Activated CD8-positive, alpha-beta memory T cell treated with anti-CD3 and anti-CD28 coated beads, Interleukin-2, amount 50 U/mL, for 24 hours (primary cell): ENCODE data around the gene SIPA1L3.
"Not testable (repeated sequence)": the region's sequence is repeated elsewhere in the genome, so short reads cannot be mapped to it uniquely, and the experiment has no call there.

Source experiments
- DNase-seq: peaks from one replicate; pipeline ENCODE4 v3.0.0-alpha.2; 2020; ENCODE audit errors: extremely low read depth

The SIPA1L3 gene

DNA sequence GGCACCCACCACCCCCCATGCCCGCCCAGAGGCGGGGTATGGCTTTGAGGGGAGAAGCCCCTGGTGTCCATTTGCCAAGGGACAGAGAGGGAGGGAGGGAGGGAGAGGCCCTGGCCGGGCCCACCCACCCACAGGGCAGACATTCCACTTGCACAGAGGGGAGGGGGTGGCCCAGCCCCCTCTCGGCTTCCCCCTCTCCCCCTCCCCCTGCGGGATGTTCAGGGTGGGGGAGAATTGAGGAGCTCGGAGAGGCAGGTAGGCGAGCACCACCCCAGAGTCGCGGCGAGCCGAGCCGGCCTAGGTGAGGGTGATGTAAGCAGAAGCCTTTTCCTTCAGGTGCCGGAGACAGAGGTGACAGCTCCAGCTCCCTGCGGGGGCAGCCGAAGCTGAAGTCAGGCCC is 304.8 kb downstream of the SIPA1L3 start:
- DNase-seq, result no peak

- no peak for DNase-seq
Observed at GRCh38 chr19:38213469-38213868, 306.5 kb downstream of the SIPA1L3 start.

DNA sequence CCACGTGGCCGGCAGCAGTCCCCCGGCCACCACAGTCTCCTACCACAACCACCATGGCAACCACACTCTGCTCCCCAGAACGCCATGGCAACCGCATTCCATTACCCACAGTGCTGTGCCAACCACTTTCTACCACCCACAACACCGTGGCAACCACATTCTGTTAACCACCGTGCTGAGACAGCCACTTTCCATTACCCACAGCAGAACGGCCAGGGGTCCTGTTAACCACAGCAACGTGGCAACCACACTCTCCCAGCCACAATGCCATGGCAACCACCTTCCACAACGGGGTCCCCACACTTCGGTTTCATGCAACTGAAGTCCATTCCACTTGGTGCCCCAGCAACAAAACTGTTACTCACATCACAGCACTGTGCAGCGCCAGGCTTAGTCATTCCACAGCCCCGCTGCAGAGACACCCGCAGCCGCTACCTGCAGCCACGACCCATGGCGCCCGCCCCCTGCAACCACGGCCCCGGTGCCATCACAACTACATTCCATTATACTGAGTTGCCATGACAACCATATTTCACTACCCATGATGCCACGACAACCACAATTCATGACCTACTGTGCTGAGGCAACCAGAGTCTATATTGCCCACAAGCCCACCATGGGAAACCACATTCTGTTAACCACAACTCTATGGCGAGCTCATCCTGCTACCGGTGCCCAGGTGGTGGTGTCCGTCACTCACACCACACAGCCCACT is 307.1 kb downstream of the SIPA1L3 start:
- peak; percentile 39 for DNase-seq

DNA sequence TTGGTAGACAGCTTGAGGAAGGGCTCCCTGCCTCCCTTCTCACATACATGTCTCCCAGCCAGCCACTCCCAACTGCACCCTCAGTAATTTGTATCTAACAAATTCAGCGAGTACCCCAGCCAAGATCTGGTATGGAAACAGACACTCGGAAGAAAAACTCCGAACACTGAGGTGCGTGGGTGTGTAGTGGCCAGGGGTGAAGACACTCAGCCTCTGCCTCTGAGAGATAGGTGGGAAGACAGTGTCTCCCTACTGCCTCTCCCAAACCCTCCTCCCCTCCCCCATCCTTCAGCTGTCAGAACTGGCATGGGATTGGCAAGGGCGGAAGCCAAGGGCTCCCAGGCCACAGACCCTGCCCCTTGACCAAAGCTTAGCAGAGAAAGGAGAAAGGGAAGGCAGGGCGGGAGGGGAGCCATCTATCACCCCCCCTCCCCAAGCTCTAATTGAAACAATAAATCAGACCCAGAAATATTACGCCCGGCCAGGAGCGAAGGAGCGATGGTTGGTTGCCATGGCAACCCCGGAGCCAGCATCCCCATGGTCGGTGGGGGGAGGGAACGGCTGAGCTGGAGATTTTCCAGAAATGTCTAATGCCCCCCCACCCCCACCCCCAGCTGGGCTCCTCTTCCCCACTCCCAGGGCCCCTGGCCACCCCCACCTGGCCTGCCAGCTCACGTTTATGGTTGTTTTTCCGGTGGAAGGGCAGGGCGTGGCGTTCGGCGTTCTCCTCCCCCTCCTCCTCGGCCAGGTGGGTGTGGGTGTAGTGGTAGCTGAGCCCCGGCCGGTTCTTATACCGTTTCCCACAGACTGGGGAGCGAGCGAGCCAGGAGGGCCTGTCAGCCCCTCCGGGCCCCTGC is 310.0 kb downstream of the SIPA1L3 start:
- no peak for DNase-seq

DNA sequence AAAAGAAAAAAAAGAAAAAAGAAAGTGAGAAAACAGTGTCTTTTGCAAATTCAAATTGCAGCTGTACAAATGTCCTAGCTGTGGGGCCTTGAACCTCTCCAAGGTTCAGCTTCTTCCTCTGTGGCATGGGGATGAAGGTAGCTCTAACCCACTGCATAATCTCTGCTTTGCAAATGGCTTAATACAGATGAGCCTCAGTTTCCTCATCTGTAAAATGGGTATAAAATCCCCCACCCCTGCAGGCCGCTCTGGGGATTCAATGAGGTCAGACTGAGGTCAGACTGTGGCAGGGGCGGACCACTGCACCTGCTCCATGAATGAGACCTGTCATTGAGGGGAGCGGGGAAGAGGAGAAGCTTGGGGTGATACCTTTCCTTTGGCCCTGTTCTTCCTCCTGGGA is 311.2 kb downstream of the SIPA1L3 start:
- DNase-seq, result no peak

DNA sequence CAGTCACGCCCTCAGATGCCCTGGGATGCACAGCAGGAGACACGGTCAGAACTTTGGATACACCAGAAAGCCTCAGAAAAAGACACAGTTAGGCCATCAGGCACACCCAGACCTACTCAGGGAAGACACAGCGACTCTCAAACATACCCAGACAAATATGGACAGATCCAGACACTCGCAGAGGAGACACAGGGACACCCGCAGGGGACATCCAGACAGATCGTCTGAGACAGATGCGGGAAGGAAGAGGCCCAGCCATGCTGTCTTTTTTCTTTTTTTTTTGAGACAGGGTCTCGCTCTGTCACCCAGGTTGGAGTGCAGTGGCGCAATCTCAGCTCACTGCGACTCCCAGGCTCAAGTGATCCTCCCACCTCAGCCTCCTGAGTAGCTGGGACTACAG is 312.2 kb downstream of the SIPA1L3 start:
- DNase-seq, result no peak

GRCh38 chr19:38221421-38221820 is 314.4 kb downstream of the SIPA1L3 start:
- no peak for DNase-seq

GRCh38 chr19:38221919-38222830 is 315.2 kb downstream of the SIPA1L3 start:
- no peak for DNase-seq

DNA sequence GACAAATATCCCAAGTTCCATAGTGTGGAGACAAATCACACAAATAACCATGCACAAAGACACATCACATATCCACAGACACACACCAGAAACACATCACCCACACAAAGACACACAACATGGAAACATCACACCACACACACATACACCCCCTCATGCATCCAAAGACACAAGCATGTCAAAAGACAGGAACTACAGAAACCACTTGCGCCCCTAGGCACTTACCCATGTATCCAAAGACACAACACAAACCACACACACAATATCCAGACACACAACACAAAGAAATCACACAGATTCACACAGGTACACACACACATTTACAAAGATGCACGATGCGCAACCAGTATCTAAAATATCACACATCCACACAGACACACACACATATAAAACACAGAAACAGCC is 316.1 kb downstream of the SIPA1L3 start:
- no peak for DNase-seq

- DNase-seq, result no peak
Observed at GRCh38 chr19:38223617-38224013, 316.6 kb downstream of the SIPA1L3 start.

GRCh38 chr19:38224014-38224862 is 317.2 kb downstream of the SIPA1L3 start, which contains the start of gene DPF1:
Gene DPF1, minus strand, starts transcription at chr19:38224222. Its CDS starts 80 bp downstream, at chr19:38224142.
- DNase-seq, result no peak

DNA sequence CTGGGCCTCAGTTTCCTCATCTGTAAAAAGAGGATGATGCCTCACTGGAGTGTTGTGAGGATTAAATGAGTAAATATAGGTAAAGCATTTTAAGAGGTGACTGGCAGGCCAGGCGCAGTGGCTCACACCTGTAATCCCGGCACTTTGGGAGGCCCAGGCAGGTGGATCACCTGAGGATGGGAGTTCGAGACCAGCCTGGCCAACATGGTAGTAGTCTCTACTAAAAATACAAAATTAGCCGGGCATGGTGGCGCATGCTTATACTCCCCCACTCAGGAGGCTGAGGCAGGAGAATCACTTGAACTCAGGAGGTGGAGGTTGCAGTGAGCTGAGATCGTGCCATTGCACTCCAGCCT is 317.8 kb downstream of the SIPA1L3 start:
- not testable (repeated sequence) for DNase-seq

DNA sequence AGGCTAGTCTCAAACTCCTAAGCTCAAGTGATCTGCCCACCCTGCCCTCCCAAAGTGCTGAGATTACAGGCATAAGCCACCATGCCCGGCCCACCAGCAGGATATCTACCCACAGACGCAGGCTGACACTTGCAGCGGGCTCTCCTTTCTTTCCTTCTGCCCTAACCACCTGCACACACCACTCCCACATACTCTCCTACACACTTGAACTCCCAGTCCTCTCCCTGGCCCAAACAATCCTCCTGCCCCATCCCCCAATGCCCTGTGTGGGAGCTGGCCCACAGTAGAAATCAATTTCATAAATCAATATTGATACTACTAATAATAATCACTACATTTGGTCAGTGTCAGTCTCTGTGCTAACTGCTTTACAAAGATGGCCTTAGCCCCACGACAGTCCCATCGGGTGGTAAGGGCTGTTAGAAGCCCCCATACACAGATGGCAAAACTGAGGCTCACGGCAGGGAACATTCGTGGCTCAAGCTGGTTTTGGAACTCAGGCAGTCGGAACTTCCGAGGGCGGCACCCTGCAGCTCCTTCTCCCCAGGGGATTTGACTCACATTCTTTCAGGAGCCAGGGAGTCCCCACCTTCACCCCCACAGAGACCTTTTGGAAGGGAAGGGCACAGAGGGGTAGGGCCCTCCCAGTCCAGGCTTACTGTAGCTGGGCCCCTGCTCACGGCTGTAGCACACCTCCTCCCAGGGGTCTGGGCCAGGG is 320.4 kb downstream of the SIPA1L3 start:
- DNase-seq, result no peak

DNA sequence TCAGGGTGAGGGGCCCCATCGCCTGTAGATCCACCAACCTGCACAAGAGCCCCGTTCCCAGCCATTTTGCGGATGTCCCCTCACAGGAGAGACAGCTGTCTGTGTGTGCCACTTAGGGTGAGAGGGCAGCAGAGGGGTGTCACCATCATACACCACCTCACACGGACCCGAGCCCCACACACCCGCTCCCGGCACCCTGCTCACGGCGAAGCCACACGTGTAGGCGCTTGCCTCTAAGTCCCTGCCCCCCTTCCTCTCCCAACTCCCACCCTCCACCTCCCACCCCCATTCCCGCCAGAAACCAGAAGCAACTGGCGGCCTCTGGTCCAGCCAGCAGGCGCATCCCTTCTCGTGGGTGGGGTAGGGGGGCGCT is 321.0 kb downstream of the SIPA1L3 start:
- no peak for DNase-seq

DNA sequence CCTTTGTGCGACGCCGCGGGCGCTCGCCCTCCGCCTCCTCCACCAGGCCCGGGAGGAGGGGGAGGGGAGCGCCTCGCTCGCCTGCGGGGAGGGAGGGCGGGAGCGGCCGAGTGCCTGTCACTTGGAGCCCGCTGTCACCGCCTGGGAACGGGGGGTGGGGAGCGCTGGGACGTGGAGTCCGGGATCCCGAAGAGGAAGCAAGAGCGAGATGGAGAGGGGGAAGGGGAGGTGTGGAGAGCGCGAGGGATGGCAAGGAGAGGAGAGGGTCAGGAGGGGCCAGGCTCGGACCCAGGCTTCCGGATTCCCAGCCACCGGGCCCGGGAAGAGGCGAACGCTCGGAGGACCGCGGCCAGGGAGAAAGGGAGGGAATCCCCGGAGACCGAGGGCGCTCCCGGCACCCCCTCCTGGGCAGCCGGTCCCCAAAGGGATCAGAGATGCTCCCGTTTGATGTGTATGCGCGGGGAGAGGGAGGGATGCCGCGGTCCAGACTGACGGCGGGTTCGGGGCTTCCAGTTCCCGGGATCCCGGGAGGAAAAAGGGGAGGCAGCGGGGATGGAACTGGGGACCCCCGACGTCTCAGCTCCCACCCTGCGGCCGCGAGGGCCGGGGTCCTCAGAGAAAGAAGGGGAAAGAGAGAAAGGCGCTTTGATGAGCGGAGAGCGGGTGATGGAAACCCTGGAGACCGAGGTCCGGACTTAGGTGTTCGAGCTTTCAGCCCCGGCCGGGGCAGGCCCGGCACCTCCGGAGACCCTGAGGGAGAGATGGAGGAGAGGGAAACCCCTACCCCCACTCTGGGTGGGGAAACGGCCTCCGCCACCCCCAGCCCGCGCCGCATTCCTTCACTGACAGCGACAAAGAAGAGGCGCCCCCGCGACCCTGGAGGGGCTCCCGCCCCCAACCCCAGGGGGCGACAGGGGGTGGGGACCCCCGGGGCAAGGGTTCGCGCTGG is 321.8 kb downstream of the SIPA1L3 start:
- no peak for DNase-seq

- DNase-seq, result peak; percentile 34
Observed at GRCh38 chr19:38229585-38230073, 322.6 kb downstream of the SIPA1L3 start.

- DNase-seq, result not testable (repeated sequence)
Observed at GRCh38 chr19:38230506-38231133, 323.6 kb downstream of the SIPA1L3 start.

DNA sequence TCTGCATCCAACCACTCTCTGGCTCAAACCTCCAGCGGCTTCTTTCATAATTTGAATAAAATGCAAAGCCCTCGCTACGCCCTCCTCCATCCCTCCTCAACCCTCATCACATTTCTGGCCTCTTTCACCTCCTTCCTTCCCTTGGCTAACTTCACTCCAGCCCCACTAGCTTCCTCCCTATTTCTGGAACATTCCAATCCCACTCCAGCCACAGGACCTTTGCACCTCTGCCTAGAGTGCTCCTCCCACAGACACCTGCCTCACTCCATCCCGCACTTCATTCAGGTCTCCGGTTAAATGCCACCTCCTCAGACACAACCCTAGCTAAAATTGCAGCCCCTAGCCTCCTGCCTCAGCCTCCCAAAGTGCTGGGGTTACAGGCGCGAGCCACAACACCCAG is 324.9 kb downstream of the SIPA1L3 start:
- no peak for DNase-seq
